Neural cell (in vitro differentiated cells): Measurements from ENCODE around the gene DENND5A.

Experiments used
- EP300 ChIP-seq: fragments of 450-650 bp; conservative IDR thresholded peaks from 2 replicates; pipeline ENCODE4 v1.6.1; 2014; ENCODE audit warnings: antibody characterized with exemption, mild to moderate bottlenecking, moderate library complexity; ENCODE audit not compliant: poor library complexity, severe bottlenecking
- EZH2 ChIP-seq: fragments of 200-600, 300-800 bp; shearing (Covaris generic), sonication (generic); IDR thresholded peaks from 2 replicates; pipeline ENCODE4 v1.6.1; 2014; ENCODE audit warnings: antibody characterized with exemption, low read length, borderline replicate concordance, mild to moderate bottlenecking; ENCODE audit not compliant: insufficient read depth, poor library complexity, severe bottlenecking
- POLR2AphosphoS5 ChIP-seq: IDR thresholded peaks from 2 replicates; pipeline ENCODE4 v1.6.1; 2012
- RAD21 ChIP-seq: fragments of 450-650 bp; conservative IDR thresholded peaks from 2 replicates; pipeline ENCODE4 v1.6.1; 2014; ENCODE audit warnings: antibody characterized with exemption, mild to moderate bottlenecking, moderate library complexity
- TF ChIP-seq, protein P1 (sequence below): fragments of 450-650 bp; IDR thresholded peaks from 2 replicates; pipeline ENCODE4 v1.5.1; 2014; ENCODE audit warnings: antibody characterized with exemption, mild to moderate bottlenecking, moderate library complexity; ENCODE audit not compliant: poor library complexity, severe bottlenecking
- TF ChIP-seq, protein P2 (sequence below): IDR thresholded peaks from 2 replicates; pipeline ENCODE4 v1.6.1; 2012; ENCODE audit warnings: borderline replicate concordance

DNA sequence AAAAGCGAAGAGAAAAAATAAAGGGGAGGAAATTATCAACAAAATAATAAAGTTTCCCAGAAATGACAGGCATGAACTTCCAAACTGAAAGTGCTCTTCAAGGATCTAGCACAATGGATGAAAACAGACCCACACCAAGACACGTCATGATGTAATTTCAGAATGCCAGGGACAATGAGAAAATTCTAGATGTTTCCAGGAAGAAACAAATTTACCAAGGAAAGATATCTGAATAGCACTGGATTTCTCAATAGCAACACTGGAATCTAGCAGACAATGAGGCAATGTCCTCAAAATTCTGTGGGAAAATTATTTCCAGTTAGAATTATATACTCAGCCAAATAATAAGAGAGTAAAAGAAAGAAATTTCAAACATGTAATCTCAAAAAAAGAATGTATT lies 46.0 kb downstream of the DENND5A start:
- TF ChIP-seq, protein P1, sequence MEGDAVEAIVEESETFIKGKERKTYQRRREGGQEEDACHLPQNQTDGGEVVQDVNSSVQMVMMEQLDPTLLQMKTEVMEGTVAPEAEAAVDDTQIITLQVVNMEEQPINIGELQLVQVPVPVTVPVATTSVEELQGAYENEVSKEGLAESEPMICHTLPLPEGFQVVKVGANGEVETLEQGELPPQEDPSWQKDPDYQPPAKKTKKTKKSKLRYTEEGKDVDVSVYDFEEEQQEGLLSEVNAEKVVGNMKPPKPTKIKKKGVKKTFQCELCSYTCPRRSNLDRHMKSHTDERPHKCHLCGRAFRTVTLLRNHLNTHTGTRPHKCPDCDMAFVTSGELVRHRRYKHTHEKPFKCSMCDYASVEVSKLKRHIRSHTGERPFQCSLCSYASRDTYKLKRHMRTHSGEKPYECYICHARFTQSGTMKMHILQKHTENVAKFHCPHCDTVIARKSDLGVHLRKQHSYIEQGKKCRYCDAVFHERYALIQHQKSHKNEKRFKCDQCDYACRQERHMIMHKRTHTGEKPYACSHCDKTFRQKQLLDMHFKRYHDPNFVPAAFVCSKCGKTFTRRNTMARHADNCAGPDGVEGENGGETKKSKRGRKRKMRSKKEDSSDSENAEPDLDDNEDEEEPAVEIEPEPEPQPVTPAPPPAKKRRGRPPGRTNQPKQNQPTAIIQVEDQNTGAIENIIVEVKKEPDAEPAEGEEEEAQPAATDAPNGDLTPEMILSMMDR: no peak
- TF ChIP-seq POLR2AphosphoS5 (no peak), EZH2 (no peak), EP300 (no peak), RAD21 (no peak)
- TF ChIP-seq, protein P2, sequence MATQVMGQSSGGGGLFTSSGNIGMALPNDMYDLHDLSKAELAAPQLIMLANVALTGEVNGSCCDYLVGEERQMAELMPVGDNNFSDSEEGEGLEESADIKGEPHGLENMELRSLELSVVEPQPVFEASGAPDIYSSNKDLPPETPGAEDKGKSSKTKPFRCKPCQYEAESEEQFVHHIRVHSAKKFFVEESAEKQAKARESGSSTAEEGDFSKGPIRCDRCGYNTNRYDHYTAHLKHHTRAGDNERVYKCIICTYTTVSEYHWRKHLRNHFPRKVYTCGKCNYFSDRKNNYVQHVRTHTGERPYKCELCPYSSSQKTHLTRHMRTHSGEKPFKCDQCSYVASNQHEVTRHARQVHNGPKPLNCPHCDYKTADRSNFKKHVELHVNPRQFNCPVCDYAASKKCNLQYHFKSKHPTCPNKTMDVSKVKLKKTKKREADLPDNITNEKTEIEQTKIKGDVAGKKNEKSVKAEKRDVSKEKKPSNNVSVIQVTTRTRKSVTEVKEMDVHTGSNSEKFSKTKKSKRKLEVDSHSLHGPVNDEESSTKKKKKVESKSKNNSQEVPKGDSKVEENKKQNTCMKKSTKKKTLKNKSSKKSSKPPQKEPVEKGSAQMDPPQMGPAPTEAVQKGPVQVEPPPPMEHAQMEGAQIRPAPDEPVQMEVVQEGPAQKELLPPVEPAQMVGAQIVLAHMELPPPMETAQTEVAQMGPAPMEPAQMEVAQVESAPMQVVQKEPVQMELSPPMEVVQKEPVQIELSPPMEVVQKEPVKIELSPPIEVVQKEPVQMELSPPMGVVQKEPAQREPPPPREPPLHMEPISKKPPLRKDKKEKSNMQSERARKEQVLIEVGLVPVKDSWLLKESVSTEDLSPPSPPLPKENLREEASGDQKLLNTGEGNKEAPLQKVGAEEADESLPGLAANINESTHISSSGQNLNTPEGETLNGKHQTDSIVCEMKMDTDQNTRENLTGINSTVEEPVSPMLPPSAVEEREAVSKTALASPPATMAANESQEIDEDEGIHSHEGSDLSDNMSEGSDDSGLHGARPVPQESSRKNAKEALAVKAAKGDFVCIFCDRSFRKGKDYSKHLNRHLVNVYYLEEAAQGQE: no peak
